SK-N-SH (cell line): Measurements from ENCODE around the gene MTUS2. TPM values are rescaled to one million over a fixed set of nuclear protein-coding genes. Genes with fewer than 3 reads are reported as not detected.

Experiments used
- CTCF ChIA-PET: fragments of 300-600, 350-600 bp; formaldehyde crosslinking; extraction: SDS; loops from one replicate; lab custom pipeline; 2021; lab: Yijun Ruan, JAX
- POLR2A ChIA-PET: fragments of 350-600 bp; sonication (Branson Sonifier 250); formaldehyde crosslinking; extraction: SDS; loops from one replicate; lab custom pipeline; 2020; ENCODE audit warnings: antibody characterized with exemption, inconsistent platforms; lab: Yijun Ruan, JAX
- DNase-seq: peaks from one replicate; pipeline ENCODE4 v3.0.0; 2012
- H2AFZ ChIP-seq: fragments of 200-600 bp; sonication (generic); 2 replicates; pipeline ENCODE4 v1.8.1; 2016; ENCODE audit warnings: antibody characterized with exemption, mild to moderate bottlenecking, low read depth
- H3F3A ChIP-seq: fragments of 200-600 bp; sonication (generic); replicated peaks from 2 replicates; pipeline ENCODE3; 2016; ENCODE audit warnings: antibody characterized with exemption, mild to moderate bottlenecking; ENCODE audit not compliant: insufficient read depth
- H3K27ac ChIP-seq, 2 experiments: fragments of 200-500 bp in 1 of 2; fragments of 200-600 bp in 1 of 2; sonication (Bioruptor generic) in 1 of 2; sonication (generic), shearing (Covaris generic) in 1 of 2; 2 replicates each; pipeline versions ENCODE4 v1.5.1 to v1.6.1; 2014 to 2016; ENCODE audit warnings: low read depth in 2 of 2, inconsistent platforms in 1 of 2, low read length in 1 of 2, mild to moderate bottlenecking in 1 of 2, mixed read lengths in 1 of 2
- H3K27me3 ChIP-seq: fragments of 200-600 bp; sonication (generic), shearing (Covaris generic); 2 replicates; pipeline ENCODE4 v1.6.1; 2016; ENCODE audit warnings: mixed run types; ENCODE audit not compliant: insufficient read depth
- H3K36me3 ChIP-seq, 2 experiments: fragments of 200-500 bp in 1 of 2; fragments of 200-600 bp in 1 of 2; sonication (Bioruptor generic) in 1 of 2; sonication (generic) in 1 of 2; replicated peaks in 1 of 2; 2 replicates each; pipeline versions ENCODE3 to v1.5.1; 2014 to 2016; ENCODE audit warnings: low read length in 1 of 2, mild to moderate bottlenecking in 1 of 2; ENCODE audit not compliant: insufficient read depth in 2 of 2, control insufficient read depth in 1 of 2
- H3K4me1 ChIP-seq, 2 experiments: fragments of 200-500 bp in 1 of 2; fragments of 200-600 bp in 1 of 2; sonication (Bioruptor generic) in 1 of 2; sonication (generic), shearing (Covaris generic) in 1 of 2; 2 replicates each; pipeline versions ENCODE4 v1.5.1 to v1.6.1; 2014 to 2016; ENCODE audit warnings: low read depth in 1 of 2, low read length in 1 of 2, mixed run types in 1 of 2; ENCODE audit not compliant: insufficient read depth in 2 of 2, control insufficient read depth in 1 of 2
- H3K4me2 ChIP-seq: fragments of 200-600 bp; sonication (generic), shearing (Covaris generic); 2 replicates; pipeline ENCODE4 v1.6.1; 2017; ENCODE audit warnings: mixed run types
- H3K4me3 ChIP-seq, 2 experiments: fragments of 200-500 bp in 1 of 2; fragments of 200-600 bp in 1 of 2; sonication (Bioruptor generic) in 1 of 2; sonication (generic), shearing (Covaris generic) in 1 of 2; 2 replicates each; pipeline versions ENCODE4 v1.5.1 to v1.8.1; 2014 to 2016; ENCODE audit warnings: low read depth in 2 of 2, inconsistent platforms in 1 of 2, low read length in 1 of 2, mild to moderate bottlenecking in 1 of 2, mixed read lengths in 1 of 2, moderate library complexity in 1 of 2
- H3K79me2 ChIP-seq: fragments of 200-600 bp; sonication (generic); 2 replicates; pipeline ENCODE4 v1.8.1; 2017; ENCODE audit warnings: mild to moderate bottlenecking; ENCODE audit not compliant: insufficient read depth
- H3K9ac ChIP-seq: fragments of 200-600 bp; sonication (generic); 2 replicates; pipeline ENCODE4 v1.6.1; 2017; ENCODE audit warnings: mixed run types
- H3K9me2 ChIP-seq: fragments of 200-600 bp; sonication (generic); 2 replicates; pipeline ENCODE4 v1.6.1; 2017; ENCODE audit warnings: mixed run types
- H3K9me3 ChIP-seq: fragments of 200-600 bp; sonication (generic); 2 replicates; pipeline ENCODE4 v1.6.1; 2017; ENCODE audit warnings: mixed run types, mild to moderate bottlenecking, moderate library complexity
- H4K20me1 ChIP-seq: fragments of 200-600 bp; sonication (generic); 2 replicates; pipeline ENCODE4 v1.6.1; 2017; ENCODE audit warnings: mild to moderate bottlenecking, mixed run types; ENCODE audit not compliant: insufficient read depth
- CTCF ChIP-seq: fragments of 200-600 bp; sonication (generic); IDR thresholded peaks from 2 replicates; pipeline ENCODE4 v1.6.1; 2017; ENCODE audit warnings: antibody characterized with exemption, mild to moderate bottlenecking, moderate library complexity
- FOSL2 ChIP-seq: IDR thresholded peaks from 2 replicates; pipeline ENCODE4 v1.4.0; 2012; ENCODE audit warnings: low read depth, mild to moderate bottlenecking, moderate library complexity, borderline replicate concordance
- FOXJ3 ChIP-seq: sonication (generic); formaldehyde crosslinking; IDR thresholded peaks from 2 replicates; pipeline ENCODE4 v1.5.1; 2020; ENCODE audit warnings: mild to moderate bottlenecking, missing genetic modification reagents
- REST ChIP-seq: IDR thresholded peaks from 2 replicates; pipeline ENCODE4 v1.6.1; 2012; ENCODE audit warnings: mild to moderate bottlenecking, low read depth, low read length, moderate library complexity
- TCF12 ChIP-seq: IDR thresholded peaks from 2 replicates; pipeline ENCODE4 v1.4.0; 2012
- USF1 ChIP-seq: IDR thresholded peaks from 2 replicates; pipeline ENCODE4 v1.4.0; 2012; ENCODE audit warnings: low read depth, borderline replicate concordance
- USF2 ChIP-seq: fragments of 150-350 bp; IDR thresholded peaks from 2 replicates; pipeline ENCODE4 v1.6.1; 2017; ENCODE audit warnings: antibody characterized with exemption, low read length, low read depth, borderline replicate concordance
- WGBS: methylation state at CpG from one replicate; pipeline ENCODE4 v1.1.6; 2017; ENCODE audit warnings: low lambda C conversion rate; 5-methylcytosine and 5-hydroxymethylcytosine counted together
- polyA plus RNA-seq, 3 experiments: library from polyadenylated mRNA; depleted of rRNA; stranded (reverse); fragments of >200 nt; gene quantifications; 2 replicates each; pipeline ENCODE4 v1.2.3, GENCODE V29; 2012

Gene MTUS2
- polyA plus RNA-seq, 1 of the 3 experiments (the other 2 are of a cell fraction), result 1.7 TPM

GRCh38 chr13:28830580-28830979 is 10.4 kb downstream of the MTUS2 start (continued):
- no peak for TF ChIP-seq REST
- no peak for TF ChIP-seq TCF12

GRCh38 chr13:28831117-28831516 is 11.0 kb downstream of the MTUS2 start:
- POLR2A ChIA-PET, result no interaction called here
- Histone ChIP-seq H3K9me2 (no peaks in the 10 kb centered on the region), H3K9ac (no peak overlapping the region), H3K4me2 (no peak overlapping the region), H3K36me3 (no peaks in the 10 kb centered on the region), H2AFZ (no peak overlapping the region), H4K20me1 (no peaks in the 10 kb centered on the region), H3K4me1 (no peaks in the 10 kb centered on the region), H3F3A (no peaks in the 10 kb centered on the region), H3K4me3 (no peak overlapping the region), H3K79me2 (no peaks in the 10 kb centered on the region), H3K27ac (no peak overlapping the region), H3K27me3 (no peaks in the 10 kb centered on the region), H3K9me3 (peaks cover 19% of the 10 kb centered on the region)
- CTCF ChIA-PET, result no interaction called here
- TF ChIP-seq USF2 (no peak), CTCF (no peak), FOXJ3 (CRISPR knock-in tag) (no peak), FOSL2 (no peak), USF1 (no peak), TCF12 (no peak)
- 2% methylated on average over 3 of the region's 3 CpGs for WGBS
- no peak for DNase-seq
